Stimulated activated CD8-positive, alpha-beta memory T cell treated with anti-CD3 and anti-CD28 coated beads, Interleukin-2, amount 100 ng/mL, for 1 hour (primary cell): ENCODE results near the gene PQBP1.
"Not testable (repeated sequence)": the region's sequence is repeated elsewhere in the genome, so short reads cannot be mapped to it uniquely, and the experiment has no call there.

Experiments used
- DNase-seq, 2 donors: peaks; one replicate each; pipeline ENCODE4 v3.0.0-alpha.2; 2020; ENCODE audit warnings: low read depth in 2 of 2

Gene PQBP1

DNA sequence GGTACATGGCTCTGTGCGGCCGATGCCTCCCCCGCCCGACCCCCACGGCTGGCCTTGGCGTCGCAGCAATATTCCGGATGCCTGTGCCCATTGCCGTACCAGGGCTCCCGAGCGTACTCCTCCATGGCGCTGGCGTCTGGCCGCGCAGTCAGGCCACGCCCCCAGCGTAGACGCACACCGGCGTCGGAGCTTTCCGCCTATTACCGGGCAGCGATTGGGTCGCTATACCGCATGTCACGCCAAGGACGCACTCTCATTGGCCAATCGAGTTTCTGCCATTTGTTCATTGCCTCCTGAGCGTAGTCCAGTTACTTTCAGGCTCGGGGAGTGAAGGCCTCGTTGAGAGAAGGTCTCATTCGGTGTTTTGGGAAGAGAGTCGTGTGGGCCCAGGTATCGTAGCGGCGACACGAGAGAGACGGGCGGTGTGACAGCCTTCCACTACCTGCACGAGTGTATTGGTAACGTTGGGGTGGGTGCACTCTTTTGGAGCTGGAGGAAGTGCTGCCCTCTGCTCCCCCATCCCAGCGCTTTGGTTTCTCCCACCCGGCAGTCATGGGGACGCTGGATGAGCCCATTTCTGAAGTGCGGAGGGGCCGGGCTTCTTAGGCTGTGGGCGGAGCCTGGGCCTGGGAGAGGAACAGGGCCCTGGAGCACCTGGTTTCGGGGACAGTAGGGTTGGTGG is at the start of gene PQBP1, which contains the start of gene TIMM17B:
Gene PQBP1 (plus strand): TSS at position 306 of the 682 bp plus-strand sequence. CDS start 580 bp downstream, outside the sequence.
Gene TIMM17B (minus strand): TSS at position 144 of the 682 bp plus-strand sequence. CDS start 19 bp downstream, at position 125.
- DNase-seq, result peak; percentile 65 to 74

DNA sequence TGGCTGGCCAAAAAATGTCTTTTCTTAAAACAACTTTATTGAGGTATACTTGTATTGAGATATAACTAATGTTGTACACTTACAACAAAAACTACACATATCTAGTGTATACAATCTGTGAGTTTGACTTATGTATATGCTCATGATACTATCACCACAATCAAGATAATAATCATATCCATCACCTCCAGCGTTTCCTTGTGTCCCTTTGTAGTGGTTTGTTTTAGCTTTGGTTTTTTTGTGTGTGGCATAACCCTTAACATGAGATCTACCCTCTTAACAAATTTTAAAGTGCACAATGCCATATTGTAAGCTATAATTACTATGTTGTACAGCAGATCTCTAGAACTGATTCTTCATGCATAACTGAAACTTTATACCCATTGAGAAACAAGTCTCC is 48.9 kb upstream of the PQBP1 start:
- no peak for DNase-seq

DNA sequence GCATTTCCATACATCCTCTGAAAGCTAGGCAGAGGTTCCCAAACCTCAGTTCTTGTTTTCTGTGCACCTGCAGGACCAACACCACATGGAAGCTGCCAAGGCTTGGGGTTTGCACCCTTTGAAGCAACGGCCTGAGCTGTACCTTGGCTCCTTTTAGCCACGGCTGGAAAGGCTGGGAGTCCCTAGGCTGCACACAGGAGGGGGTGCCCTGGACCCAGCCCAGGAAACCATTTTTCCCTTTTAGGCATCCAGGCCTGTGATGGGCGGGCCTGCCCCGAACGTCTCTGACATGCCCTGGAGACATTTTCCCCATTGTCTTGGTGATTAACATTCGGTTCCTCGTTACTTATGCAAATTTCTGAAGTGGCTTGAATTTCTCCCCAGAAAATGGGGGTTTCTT is 44.9 kb upstream of the PQBP1 start:
- DNase-seq, result no peak

GRCh38 chrX:48853494-48853893 is 44.2 kb upstream of the PQBP1 start:
- DNase-seq, result not testable (repeated sequence)

DNA sequence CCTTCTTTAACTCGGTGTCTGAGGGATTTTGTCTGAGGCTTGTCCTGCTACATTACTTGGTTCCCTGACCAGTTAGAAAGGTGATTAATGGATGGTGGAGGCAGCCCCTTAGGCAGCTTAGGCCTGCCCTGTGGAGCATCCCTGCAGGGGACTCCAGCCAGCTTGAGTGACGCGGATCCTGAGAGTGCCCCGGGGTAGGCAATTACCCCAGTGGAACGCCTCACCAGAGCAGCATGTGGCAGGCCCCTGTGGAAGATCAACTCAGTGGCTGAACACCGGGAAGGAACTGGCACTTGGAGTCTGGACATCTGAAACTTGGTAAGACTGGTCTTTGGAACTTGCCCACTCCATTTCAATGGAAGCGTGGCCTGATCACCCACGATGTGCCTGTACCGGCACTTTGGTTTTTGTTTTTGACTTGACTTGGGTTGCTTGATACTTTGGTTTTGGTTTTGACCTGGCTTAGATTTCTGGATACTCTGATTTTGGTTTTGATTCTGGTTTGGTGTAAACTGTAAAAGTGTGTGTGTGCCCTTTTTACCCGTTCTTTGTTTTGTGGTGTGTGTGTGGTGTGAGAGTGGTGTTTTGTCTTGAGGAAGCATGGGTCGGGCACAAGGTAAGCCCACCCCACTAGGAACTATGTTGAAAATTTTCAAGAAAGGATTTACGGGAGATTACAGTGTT is 43.5 kb upstream of the PQBP1 start:
- not testable (repeated sequence) for DNase-seq

GRCh38 chrX:48854898-48855297 is 42.8 kb upstream of the PQBP1 start:
- no peak for DNase-seq

- no peak for DNase-seq
These were observed 33.5 kb upstream of the PQBP1 start for GRCh38 chrX:48864210-48864609.

- not testable (repeated sequence) for DNase-seq
These were observed 25.7 kb upstream of the PQBP1 start for GRCh38 chrX:48872017-48872416.

DNA sequence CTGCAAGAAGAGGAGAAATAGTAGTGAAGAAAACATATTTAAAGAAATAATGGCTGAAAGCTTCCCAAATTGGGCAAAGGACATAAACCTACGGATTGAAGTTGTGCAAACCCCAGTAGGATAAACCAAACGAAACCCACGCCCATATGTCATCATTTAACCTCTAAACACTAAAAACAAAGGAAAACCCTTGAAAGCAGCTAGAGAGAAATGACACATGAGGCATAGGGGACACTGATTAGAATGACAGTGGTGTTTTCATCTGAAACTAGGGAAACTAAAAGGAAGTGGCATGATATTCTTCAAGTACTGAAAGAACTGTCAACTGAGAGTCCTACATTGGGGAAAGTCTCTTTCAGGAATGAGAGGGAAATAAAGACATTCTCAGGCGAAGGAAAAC is 20.8 kb upstream of the PQBP1 start:
- DNase-seq, result not testable (repeated sequence)

- DNase-seq, result no peak
These were observed 14.0 kb upstream of the PQBP1 start for GRCh38 chrX:48883729-48884128.

GRCh38 chrX:48886586-48886985 is 11.1 kb upstream of the PQBP1 start:
- DNase-seq, result not testable (repeated sequence)

- DNase-seq, result no peak
These were observed 7.3 kb upstream of the PQBP1 start for GRCh38 chrX:48890296-48890925.

- DNase-seq, result no peak
These were observed 6.8 kb upstream of the PQBP1 start for GRCh38 chrX:48890934-48891401.

GRCh38 chrX:48891402-48892288 is 6.1 kb upstream of the PQBP1 start:
- peak; percentile 40 to 46 for DNase-seq

DNA sequence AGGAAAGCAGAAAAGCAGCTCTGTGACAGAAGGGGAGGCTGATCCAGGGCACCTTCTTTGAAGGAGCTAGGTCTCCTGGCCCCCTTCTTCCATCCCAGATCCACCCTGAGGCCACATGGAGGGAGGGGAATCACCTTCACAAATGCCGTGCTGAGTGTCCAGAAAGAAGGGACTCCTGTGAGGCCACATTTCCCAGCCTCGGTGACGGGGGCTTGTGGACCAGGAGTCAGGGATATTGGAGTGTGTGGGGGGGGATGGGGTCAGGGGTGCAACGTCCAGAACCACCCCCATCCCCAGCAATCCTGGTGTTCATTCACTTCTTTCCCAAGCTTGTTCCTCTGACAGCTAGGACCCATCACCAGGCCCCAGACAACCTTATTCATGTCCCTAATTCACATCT is 4.8 kb upstream of the PQBP1 start:
- no peak for DNase-seq

DNA sequence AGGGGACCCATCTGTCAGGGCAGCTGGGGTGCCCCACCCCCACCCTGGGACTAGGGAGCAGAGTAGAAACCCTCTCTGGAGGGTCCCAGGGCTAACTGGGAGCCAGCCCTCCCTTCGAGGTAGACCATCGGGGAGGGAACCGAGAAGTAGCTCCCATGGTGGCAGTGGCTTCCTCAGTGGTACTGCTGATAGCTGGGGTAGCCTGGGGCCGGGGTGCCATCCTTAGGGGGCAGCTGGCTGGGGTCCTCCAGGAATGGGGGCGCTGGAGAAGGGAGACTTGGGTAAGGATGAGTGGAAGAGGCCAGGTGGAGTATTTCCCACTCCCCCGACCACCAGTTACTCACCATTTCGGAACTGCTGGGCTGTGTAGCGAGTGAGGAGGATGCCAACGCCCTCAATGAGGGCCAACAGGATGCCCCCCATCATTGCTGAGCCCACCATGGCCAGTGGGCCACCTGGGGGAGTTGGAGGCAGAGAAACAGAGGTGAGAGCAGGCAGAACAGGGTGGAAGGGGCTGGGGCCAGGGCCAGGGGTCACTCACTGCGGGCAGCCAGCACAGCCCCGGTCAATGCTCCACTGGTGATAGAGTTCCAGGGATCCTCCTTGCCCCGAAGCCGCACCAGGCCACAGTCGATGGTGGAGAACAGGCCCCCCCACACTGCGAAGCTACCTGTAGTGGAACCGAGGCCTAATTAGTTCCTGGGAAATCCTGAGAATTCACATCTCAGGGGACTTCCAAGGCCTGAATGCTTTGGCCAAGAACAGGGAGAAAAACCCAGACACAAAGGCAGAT is 4.0 kb upstream of the PQBP1 start:
- no peak for DNase-seq

GRCh38 chrX:48894891-48895290 is 2.8 kb upstream of the PQBP1 start:
- no peak for DNase-seq

GRCh38 chrX:48896611-48897011 is 1.1 kb upstream of the PQBP1 start:
- no peak for DNase-seq

- no peak for DNase-seq
These were observed 539 bp upstream of the PQBP1 start for GRCh38 chrX:48897157-48897624.

- DNase-seq, result no peak
These were observed 1.3 kb downstream of the PQBP1 start for GRCh38 chrX:48899078-48899410.

DNA sequence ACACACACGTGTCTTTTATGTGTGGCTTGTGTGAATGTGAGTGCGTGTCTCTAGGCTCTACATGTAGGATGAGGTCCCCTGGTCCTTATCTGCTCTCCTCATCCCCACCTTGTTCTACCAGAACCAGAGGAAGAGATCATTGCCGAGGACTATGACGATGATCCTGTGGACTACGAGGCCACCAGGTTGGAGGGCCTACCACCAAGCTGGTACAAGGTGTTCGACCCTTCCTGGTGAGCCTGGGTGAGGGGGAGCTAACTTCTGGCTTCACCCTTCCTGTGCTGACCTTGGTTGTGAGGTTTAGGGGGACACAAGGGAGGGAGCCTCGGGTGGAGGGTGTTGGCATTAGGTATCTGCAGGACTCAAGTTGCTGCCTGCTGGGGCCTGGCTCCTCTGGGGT is 3.3 kb downstream of the PQBP1 start:
- DNase-seq, result no peak
